WTC11 (cell line): ENCODE measurements around the gene RHOF. TPM values are rescaled to one million over a fixed set of nuclear protein-coding genes. Genes with fewer than 3 reads are reported as not detected.

ENCODE experiments used
- ATAC-seq: fragments of 200-7000 bp; cut with Tn5 transposase; 2 replicates; pipeline ENCODE4 v1.10.0; 2021; ENCODE audit warnings: mild to moderate bottlenecking, moderate library complexity
- CTCF ChIA-PET: fragments of 300-600 bp; sonication (Branson Sonifier 250); formaldehyde crosslinking; loops from one replicate; lab custom pipeline; 2021; ENCODE audit warnings: antibody characterized with exemption; lab: Charles Lee
- POLR2A ChIA-PET: fragments of 350-600 bp; sonication (Branson Sonifier 250); formaldehyde crosslinking; loops from one replicate; lab custom pipeline; 2021; ENCODE audit warnings: antibody characterized with exemption; lab: Charles Lee
- DNase-seq: peaks from one replicate; pipeline ENCODE4 v3.0.0; 2021; ENCODE audit warnings: low spot score
- H3K27ac Mint-ChIP-seq: 2 replicates; pipeline ENCODE4 v1.8.0; 2021; ENCODE audit warnings: mixed read lengths
- H3K27me3 Mint-ChIP-seq: 2 replicates; pipeline ENCODE4 v1.8.0; 2021; ENCODE audit warnings: low read depth, mild to moderate bottlenecking, moderate library complexity, mixed read lengths
- H3K36me3 Mint-ChIP-seq: 2 replicates; pipeline ENCODE4 v1.8.0; 2021; ENCODE audit warnings: mixed read lengths
- H3K4me1 Mint-ChIP-seq: 2 replicates; pipeline ENCODE4 v1.8.0; 2022; ENCODE audit warnings: mixed read lengths
- H3K4me3 Mint-ChIP-seq: 2 replicates; pipeline ENCODE4 v1.8.0; 2021; ENCODE audit warnings: mild to moderate bottlenecking, moderate library complexity, mixed read lengths
- H3K9me3 Mint-ChIP-seq: 2 replicates; pipeline ENCODE4 v1.8.0; 2021; ENCODE audit warnings: mixed read lengths
- CDX4 ChIP-seq: fragments of 250-450 bp; sonication (Bioruptor Pico); IDR thresholded peaks from 2 replicates; pipeline ENCODE4 v1.9.0; 2021; ENCODE audit warnings: moderate library complexity, mild to moderate bottlenecking, inconsistent platforms, borderline replicate concordance
- CREB1 ChIP-seq: sonication (generic); formaldehyde crosslinking; IDR thresholded peaks from 2 replicates; pipeline ENCODE4 v1.8.0; 2023; ENCODE audit warnings: mild to moderate bottlenecking, missing genetic modification reagents
- FOXP1 ChIP-seq: sonication (generic); formaldehyde crosslinking; IDR thresholded peaks from 2 replicates; pipeline ENCODE4 v1.8.0; 2022; ENCODE audit warnings: missing genetic modification reagents, mild to moderate bottlenecking, moderate library complexity, borderline replicate concordance
- IRF1 ChIP-seq: sonication (generic); formaldehyde crosslinking; IDR thresholded peaks from 2 replicates; pipeline ENCODE4 v1.8.0; 2023; ENCODE audit warnings: missing genetic modification reagents
- NR2C2 ChIP-seq: sonication (generic); formaldehyde crosslinking; IDR thresholded peaks from 2 replicates; pipeline ENCODE4 v1.8.0; 2022; ENCODE audit warnings: mild to moderate bottlenecking, missing genetic modification reagents
- SMAD3 ChIP-seq: sonication (generic); formaldehyde crosslinking; IDR thresholded peaks from 2 replicates; pipeline ENCODE4 v1.8.0; 2022; ENCODE audit warnings: missing genetic modification reagents, mild to moderate bottlenecking, borderline replicate concordance
- SMAD4 ChIP-seq: sonication (generic); formaldehyde crosslinking; IDR thresholded peaks from 2 replicates; pipeline ENCODE4 v1.8.0; 2022; ENCODE audit warnings: mild to moderate bottlenecking, missing genetic modification reagents
- STAT6 ChIP-seq: sonication (generic); formaldehyde crosslinking; conservative IDR thresholded peaks from 2 replicates; pipeline ENCODE4 v1.8.1; 2023; ENCODE audit warnings: mild to moderate bottlenecking, low read depth, missing genetic modification reagents, moderate library complexity
- TEAD1 ChIP-seq: sonication (generic); formaldehyde crosslinking; IDR thresholded peaks from 2 replicates; pipeline ENCODE4 v1.8.0; 2022; ENCODE audit warnings: mild to moderate bottlenecking, missing genetic modification reagents
- TEAD4 ChIP-seq: sonication (generic); formaldehyde crosslinking; IDR thresholded peaks from 2 replicates; pipeline ENCODE4 v1.8.0; 2022; ENCODE audit warnings: mild to moderate bottlenecking, missing genetic modification reagents
- USF2 ChIP-seq: sonication (generic); formaldehyde crosslinking; IDR thresholded peaks from 2 replicates; pipeline ENCODE4 v1.8.1; 2023; ENCODE audit warnings: mild to moderate bottlenecking, missing genetic modification reagents, moderate library complexity
- ZNF121 ChIP-seq: sonication (generic); formaldehyde crosslinking; IDR thresholded peaks from 2 replicates; pipeline ENCODE4 v1.8.0; 2023; ENCODE audit warnings: missing genetic modification reagents
- ZNF232 ChIP-seq: sonication (generic); formaldehyde crosslinking; IDR thresholded peaks from 2 replicates; pipeline ENCODE4 v1.8.0; 2022; ENCODE audit warnings: mild to moderate bottlenecking, missing genetic modification reagents
- ZNF317 ChIP-seq: sonication (generic); formaldehyde crosslinking; IDR thresholded peaks from 2 replicates; pipeline ENCODE4 v1.8.1; 2023; ENCODE audit warnings: low read depth, mild to moderate bottlenecking, moderate library complexity, missing genetic modification reagents, borderline replicate concordance
- total RNA-seq: library from RNA; stranded (reverse); gene quantifications from 3 replicates; pipeline ENCODE4 v1.2.3, GENCODE V29; 2021
- TF ChIP-seq, protein P1 (sequence below): sonication (generic); formaldehyde crosslinking; IDR thresholded peaks from 2 replicates; pipeline ENCODE4 v1.8.0; 2022; ENCODE audit warnings: mild to moderate bottlenecking, missing genetic modification reagents
- TF ChIP-seq, protein P2 (sequence below): sonication (generic); formaldehyde crosslinking; IDR thresholded peaks from 2 replicates; pipeline ENCODE4 v1.8.1; 2023; ENCODE audit warnings: mild to moderate bottlenecking, missing genetic modification reagents, borderline replicate concordance
- TF ChIP-seq, protein P3 (sequence below): sonication (generic); formaldehyde crosslinking; IDR thresholded peaks from 2 replicates; pipeline ENCODE4 v1.8.1; 2022; ENCODE audit warnings: missing genetic modification reagents, borderline replicate concordance
- TF ChIP-seq, protein P4 (sequence below): sonication (generic); formaldehyde crosslinking; IDR thresholded peaks from 2 replicates; pipeline ENCODE4 v1.8.0; 2022; ENCODE audit warnings: missing genetic modification reagents

The RHOF gene
- total RNA-seq, 1 experiment from 2014 or later, result 45.3 TPM

- peak overlapping the region; percentile 50; the same call in 1 of the 2 replicates for H3K27ac Mint-ChIP-seq
- H3K4me3 Mint-ChIP-seq, result no peak overlapping the region
- no peak; the same call in 1 of the 2 replicates for ATAC-seq
- DNase-seq, result no peak
- peaks cover 14% of the 10 kb centered on the region for H3K4me1 Mint-ChIP-seq
- no peaks in the 10 kb centered on the region; the same call in 1 of the 2 replicates for H3K27me3 Mint-ChIP-seq
- peaks cover 11% of the 10 kb centered on the region for H3K36me3 Mint-ChIP-seq
- ChIA-PET POLR2A (interaction anchor here (0.6 to 1.4 kb wide), 3 partner anchors 8 to 106 kb away, joined by 3 to 7 read pairs (median 3); partner anchors contain the start of genes PSMD9 and RHOF), CTCF (interaction anchor here (0.6 to 15.3 kb wide), 7 partner anchors 9 to 432 kb away, joined by 3 to 227 read pairs (median 3); partner anchors contain the start of genes RHOF and TMEM120B)
- no peaks in the 10 kb centered on the region for H3K9me3 Mint-ChIP-seq
- TF ChIP-seq ZNF317 (CRISPR knock-in tag) (no peak), SMAD4 (CRISPR knock-in tag) (no peak), STAT6 (CRISPR knock-in tag) (no peak), TEAD1 (CRISPR knock-in tag) (no peak), NR2C2 (CRISPR knock-in tag) (no peak), TEAD4 (CRISPR knock-in tag) (no peak), FOXP1 (no peak), IRF1 (CRISPR knock-in tag) (no peak), CREB1 (CRISPR knock-in tag) (no peak), ZNF121 (CRISPR knock-in tag) (no peak), CDX4 (CRISPR knock-in tag) (no peak), USF2 (CRISPR knock-in tag) (no peak), SMAD3 (no peak), ZNF232 (CRISPR knock-in tag) (no peak)
- TF ChIP-seq, protein P1, sequence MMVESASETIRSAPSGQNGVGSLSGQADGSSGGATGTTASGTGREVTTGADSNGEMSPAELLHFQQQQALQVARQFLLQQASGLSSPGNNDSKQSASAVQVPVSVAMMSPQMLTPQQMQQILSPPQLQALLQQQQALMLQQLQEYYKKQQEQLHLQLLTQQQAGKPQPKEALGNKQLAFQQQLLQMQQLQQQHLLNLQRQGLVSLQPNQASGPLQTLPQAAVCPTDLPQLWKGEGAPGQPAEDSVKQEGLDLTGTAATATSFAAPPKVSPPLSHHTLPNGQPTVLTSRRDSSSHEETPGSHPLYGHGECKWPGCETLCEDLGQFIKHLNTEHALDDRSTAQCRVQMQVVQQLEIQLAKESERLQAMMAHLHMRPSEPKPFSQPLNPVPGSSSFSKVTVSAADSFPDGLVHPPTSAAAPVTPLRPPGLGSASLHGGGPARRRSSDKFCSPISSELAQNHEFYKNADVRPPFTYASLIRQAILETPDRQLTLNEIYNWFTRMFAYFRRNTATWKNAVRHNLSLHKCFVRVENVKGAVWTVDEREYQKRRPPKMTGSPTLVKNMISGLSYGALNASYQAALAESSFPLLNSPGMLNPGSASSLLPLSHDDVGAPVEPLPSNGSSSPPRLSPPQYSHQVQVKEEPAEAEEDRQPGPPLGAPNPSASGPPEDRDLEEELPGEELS (CRISPR knock-in tag), result no peak
- TF ChIP-seq, protein P2, sequence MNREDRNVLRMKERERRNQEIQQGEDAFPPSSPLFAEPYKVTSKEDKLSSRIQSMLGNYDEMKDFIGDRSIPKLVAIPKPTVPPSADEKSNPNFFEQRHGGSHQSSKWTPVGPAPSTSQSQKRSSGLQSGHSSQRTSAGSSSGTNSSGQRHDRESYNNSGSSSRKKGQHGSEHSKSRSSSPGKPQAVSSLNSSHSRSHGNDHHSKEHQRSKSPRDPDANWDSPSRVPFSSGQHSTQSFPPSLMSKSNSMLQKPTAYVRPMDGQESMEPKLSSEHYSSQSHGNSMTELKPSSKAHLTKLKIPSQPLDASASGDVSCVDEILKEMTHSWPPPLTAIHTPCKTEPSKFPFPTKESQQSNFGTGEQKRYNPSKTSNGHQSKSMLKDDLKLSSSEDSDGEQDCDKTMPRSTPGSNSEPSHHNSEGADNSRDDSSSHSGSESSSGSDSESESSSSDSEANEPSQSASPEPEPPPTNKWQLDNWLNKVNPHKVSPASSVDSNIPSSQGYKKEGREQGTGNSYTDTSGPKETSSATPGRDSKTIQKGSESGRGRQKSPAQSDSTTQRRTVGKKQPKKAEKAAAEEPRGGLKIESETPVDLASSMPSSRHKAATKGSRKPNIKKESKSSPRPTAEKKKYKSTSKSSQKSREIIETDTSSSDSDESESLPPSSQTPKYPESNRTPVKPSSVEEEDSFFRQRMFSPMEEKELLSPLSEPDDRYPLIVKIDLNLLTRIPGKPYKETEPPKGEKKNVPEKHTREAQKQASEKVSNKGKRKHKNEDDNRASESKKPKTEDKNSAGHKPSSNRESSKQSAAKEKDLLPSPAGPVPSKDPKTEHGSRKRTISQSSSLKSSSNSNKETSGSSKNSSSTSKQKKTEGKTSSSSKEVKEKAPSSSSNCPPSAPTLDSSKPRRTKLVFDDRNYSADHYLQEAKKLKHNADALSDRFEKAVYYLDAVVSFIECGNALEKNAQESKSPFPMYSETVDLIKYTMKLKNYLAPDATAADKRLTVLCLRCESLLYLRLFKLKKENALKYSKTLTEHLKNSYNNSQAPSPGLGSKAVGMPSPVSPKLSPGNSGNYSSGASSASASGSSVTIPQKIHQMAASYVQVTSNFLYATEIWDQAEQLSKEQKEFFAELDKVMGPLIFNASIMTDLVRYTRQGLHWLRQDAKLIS (CRISPR knock-in tag), result no peak
- TF ChIP-seq, protein P3, sequence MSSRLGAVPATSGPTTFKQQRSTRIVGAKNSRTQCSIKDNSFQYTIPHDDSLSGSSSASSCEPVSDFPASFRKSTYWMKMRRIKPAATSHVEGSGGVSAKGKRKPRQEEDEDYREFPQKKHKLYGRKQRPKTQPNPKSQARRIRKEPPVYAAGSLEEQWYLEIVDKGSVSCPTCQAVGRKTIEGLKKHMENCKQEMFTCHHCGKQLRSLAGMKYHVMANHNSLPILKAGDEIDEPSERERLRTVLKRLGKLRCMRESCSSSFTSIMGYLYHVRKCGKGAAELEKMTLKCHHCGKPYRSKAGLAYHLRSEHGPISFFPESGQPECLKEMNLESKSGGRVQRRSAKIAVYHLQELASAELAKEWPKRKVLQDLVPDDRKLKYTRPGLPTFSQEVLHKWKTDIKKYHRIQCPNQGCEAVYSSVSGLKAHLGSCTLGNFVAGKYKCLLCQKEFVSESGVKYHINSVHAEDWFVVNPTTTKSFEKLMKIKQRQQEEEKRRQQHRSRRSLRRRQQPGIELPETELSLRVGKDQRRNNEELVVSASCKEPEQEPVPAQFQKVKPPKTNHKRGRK, result no peak
- TF ChIP-seq, protein P4, sequence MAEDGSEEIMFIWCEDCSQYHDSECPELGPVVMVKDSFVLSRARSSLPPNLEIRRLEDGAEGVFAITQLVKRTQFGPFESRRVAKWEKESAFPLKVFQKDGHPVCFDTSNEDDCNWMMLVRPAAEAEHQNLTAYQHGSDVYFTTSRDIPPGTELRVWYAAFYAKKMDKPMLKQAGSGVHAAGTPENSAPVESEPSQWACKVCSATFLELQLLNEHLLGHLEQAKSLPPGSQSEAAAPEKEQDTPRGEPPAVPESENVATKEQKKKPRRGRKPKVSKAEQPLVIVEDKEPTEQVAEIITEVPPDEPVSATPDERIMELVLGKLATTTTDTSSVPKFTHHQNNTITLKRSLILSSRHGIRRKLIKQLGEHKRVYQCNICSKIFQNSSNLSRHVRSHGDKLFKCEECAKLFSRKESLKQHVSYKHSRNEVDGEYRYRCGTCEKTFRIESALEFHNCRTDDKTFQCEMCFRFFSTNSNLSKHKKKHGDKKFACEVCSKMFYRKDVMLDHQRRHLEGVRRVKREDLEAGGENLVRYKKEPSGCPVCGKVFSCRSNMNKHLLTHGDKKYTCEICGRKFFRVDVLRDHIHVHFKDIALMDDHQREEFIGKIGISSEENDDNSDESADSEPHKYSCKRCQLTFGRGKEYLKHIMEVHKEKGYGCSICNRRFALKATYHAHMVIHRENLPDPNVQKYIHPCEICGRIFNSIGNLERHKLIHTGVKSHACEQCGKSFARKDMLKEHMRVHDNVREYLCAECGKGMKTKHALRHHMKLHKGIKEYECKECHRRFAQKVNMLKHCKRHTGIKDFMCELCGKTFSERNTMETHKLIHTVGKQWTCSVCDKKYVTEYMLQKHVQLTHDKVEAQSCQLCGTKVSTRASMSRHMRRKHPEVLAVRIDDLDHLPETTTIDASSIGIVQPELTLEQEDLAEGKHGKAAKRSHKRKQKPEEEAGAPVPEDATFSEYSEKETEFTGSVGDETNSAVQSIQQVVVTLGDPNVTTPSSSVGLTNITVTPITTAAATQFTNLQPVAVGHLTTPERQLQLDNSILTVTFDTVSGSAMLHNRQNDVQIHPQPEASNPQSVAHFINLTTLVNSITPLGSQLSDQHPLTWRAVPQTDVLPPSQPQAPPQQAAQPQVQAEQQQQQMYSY (CRISPR knock-in tag), result no peak
Measured at GRCh38 chr12:121781998-121782979, 11.2 kb downstream of the RHOF start.
